GM12878 (cell line): ENCODE measurements around the gene CCDC15. TPM values are rescaled to one million over a fixed set of nuclear protein-coding genes. Genes with fewer than 3 reads are reported as not detected.

Experiments
- ATF2 ChIP-seq: IDR thresholded peaks from 2 replicates; pipeline ENCODE4 v1.6.1; 2012; ENCODE audit warnings: low read length, inconsistent platforms
- BACH1 ChIP-seq: fragments of 450-650 bp; IDR thresholded peaks from 2 replicates; pipeline ENCODE4 v1.6.1; 2017; ENCODE audit warnings: mild to moderate bottlenecking, borderline replicate concordance
- BCL11A ChIP-seq: IDR thresholded peaks from 2 replicates; pipeline ENCODE4 v1.6.1; 2011; ENCODE audit warnings: low read depth, low read length
- BCL3 ChIP-seq: IDR thresholded peaks from 2 replicates; pipeline ENCODE4 v1.6.1; 2011; ENCODE audit warnings: borderline replicate concordance, low read depth, mild to moderate bottlenecking, moderate library complexity, low read length; ENCODE audit not compliant: insufficient read depth, poor library complexity, severe bottlenecking
- CBFB ChIP-seq: IDR thresholded peaks from 2 replicates; pipeline ENCODE4 v1.6.1; 2016; ENCODE audit warnings: antibody characterized with exemption, low read depth
- CEBPB ChIP-seq, 2 experiments: fragments of 150-350 bp in 1 of 2; IDR thresholded peaks; 2 replicates each; pipeline ENCODE4 v1.6.1; 2012 to 2014; ENCODE audit warnings: low read depth in 2 of 2, low read length in 2 of 2, borderline replicate concordance in 1 of 2, inconsistent platforms in 1 of 2
- CREB1 ChIP-seq: IDR thresholded peaks from 2 replicates; pipeline ENCODE4 v1.6.1; 2012; ENCODE audit warnings: low read depth, mild to moderate bottlenecking, inconsistent platforms
- GABPA ChIP-seq: IDR thresholded peaks from 2 replicates; pipeline ENCODE4 v1.6.1; 2014; ENCODE audit warnings: antibody characterized with exemption, low read depth, mild to moderate bottlenecking, inconsistent platforms
- HCFC1 ChIP-seq: fragments of 150-350 bp; IDR thresholded peaks from 2 replicates; pipeline ENCODE4 v1.6.1; 2014; ENCODE audit warnings: low read length
- KLF5 ChIP-seq: fragments of 450-650 bp; IDR thresholded peaks from 2 replicates; pipeline ENCODE4 v1.6.1; 2014; ENCODE audit warnings: mild to moderate bottlenecking; ENCODE audit not compliant: partially characterized antibody
- MEF2A ChIP-seq: IDR thresholded peaks from 2 replicates; pipeline ENCODE4 v1.6.1; 2011; ENCODE audit warnings: low read depth, mild to moderate bottlenecking, low read length, moderate library complexity; ENCODE audit not compliant: insufficient read depth
- MXI1 ChIP-seq: fragments of 150-350 bp; IDR thresholded peaks from 2 replicates; pipeline ENCODE4 v1.6.1; 2011; ENCODE audit warnings: low read depth, mild to moderate bottlenecking, inconsistent platforms, low read length, improper control_type of control experiment
- MYB ChIP-seq: fragments of 150-350 bp; IDR thresholded peaks from 2 replicates; pipeline ENCODE4 v1.6.1; 2014; ENCODE audit warnings: mild to moderate bottlenecking, low read depth, low read length, borderline replicate concordance
- RCOR1 ChIP-seq: conservative IDR thresholded peaks from 2 replicates; pipeline ENCODE4 v1.6.1; 2012; ENCODE audit warnings: low read depth, low read length, improper control_type of control experiment
- SMAD1 ChIP-seq: fragments of 450-650 bp; IDR thresholded peaks from 2 replicates; pipeline ENCODE4 v1.6.1; 2018; ENCODE audit warnings: mild to moderate bottlenecking, low read depth; ENCODE audit not compliant: partially characterized antibody
- SMARCA5 ChIP-seq: fragments of 450-650 bp; IDR thresholded peaks from 2 replicates; pipeline ENCODE4 v1.6.1; 2017; ENCODE audit warnings: mild to moderate bottlenecking
- SRF ChIP-seq, 2 experiments: IDR thresholded peaks; 2 replicates each; pipeline ENCODE4 v1.6.1; 2011; ENCODE audit warnings: low read depth in 2 of 2, low read length in 2 of 2, mild to moderate bottlenecking in 1 of 2, moderate library complexity in 1 of 2
- YY1 ChIP-seq: IDR thresholded peaks from 2 replicates; pipeline ENCODE4 v1.6.1; 2011; ENCODE audit warnings: low read depth, mild to moderate bottlenecking, low read length
- ZNF207 ChIP-seq: fragments of 450-650 bp; IDR thresholded peaks from 2 replicates; pipeline ENCODE4 v1.6.1; 2014; ENCODE audit warnings: antibody characterized with exemption, mild to moderate bottlenecking, borderline replicate concordance
- ZNF217 ChIP-seq: fragments of 450-650 bp; IDR thresholded peaks from 2 replicates; pipeline ENCODE4 v1.6.1; 2017; ENCODE audit warnings: antibody characterized with exemption, mild to moderate bottlenecking
- ZNF24 ChIP-seq: fragments of 450-650 bp; IDR thresholded peaks from 2 replicates; pipeline ENCODE4 v1.6.1; 2017; ENCODE audit warnings: antibody characterized with exemption, mild to moderate bottlenecking
- ZNF274 ChIP-seq: IDR thresholded peaks from one replicate; pipeline ENCODE4 v1.8.0; 2011; ENCODE audit not compliant: insufficient read length, insufficient read depth
- ZSCAN29 ChIP-seq: fragments of 450-650 bp; IDR thresholded peaks from 2 replicates; pipeline ENCODE4 v1.6.1; 2017; ENCODE audit warnings: mild to moderate bottlenecking, moderate library complexity
- polyA plus RNA-seq, 11 experiments: library from polyadenylated mRNA; depleted of rRNA in 4 of 11; unstranded in 6 of 11; stranded (reverse) in 5 of 11; fragments of >200 nt; fragmentation: Nextera tagmentation in 4 of 11; fragmentation: Illumina TruSeq in 1 of 11; extraction: Ambion mirVana in 4 of 11; extraction: Trizol in 1 of 11; gene quantifications; 1 replicate in 1 of 11; 2 replicates in 10 of 11; pipeline versions ENCODE4 v1.2.1 to v1.2.3, GENCODE V29; 2011 to 2016; ENCODE audit warnings: inconsistent platforms in 2 of 11, missing spikeins in 2 of 11, low read depth in 1 of 11
- total RNA-seq, 4 experiments: library from RNA; depleted of rRNA in 3 of 4; stranded (reverse); fragments of >200 nt in 3 of 4; fragmentation: Illumina TruSeq in 1 of 4; extraction: Trizol in 1 of 4; gene quantifications; 2 replicates each; pipeline versions ENCODE4 v1.2.1 to v1.2.3, GENCODE V29; 2013 to 2021
- TF ChIP-seq, protein P1 (sequence below): IDR thresholded peaks from 2 replicates; pipeline ENCODE4 v1.6.1; 2012; ENCODE audit warnings: improper control_type of control experiment, low read depth, low read length; ENCODE audit not compliant: insufficient replicate concordance
- TF ChIP-seq, protein P2 (sequence below): IDR thresholded peaks from 2 replicates; pipeline ENCODE4 v1.6.1; 2012; ENCODE audit warnings: low read depth, low read length, improper control_type of control experiment

The CCDC15 gene
- total and polyA plus RNA-seq, 10 of the 15 experiments (the other 5 are each of a cell fraction or from before 2014, with no cell fraction given) = 2.0 to 5.3 (median 3.3) TPM

- TF ChIP-seq, protein P1, sequence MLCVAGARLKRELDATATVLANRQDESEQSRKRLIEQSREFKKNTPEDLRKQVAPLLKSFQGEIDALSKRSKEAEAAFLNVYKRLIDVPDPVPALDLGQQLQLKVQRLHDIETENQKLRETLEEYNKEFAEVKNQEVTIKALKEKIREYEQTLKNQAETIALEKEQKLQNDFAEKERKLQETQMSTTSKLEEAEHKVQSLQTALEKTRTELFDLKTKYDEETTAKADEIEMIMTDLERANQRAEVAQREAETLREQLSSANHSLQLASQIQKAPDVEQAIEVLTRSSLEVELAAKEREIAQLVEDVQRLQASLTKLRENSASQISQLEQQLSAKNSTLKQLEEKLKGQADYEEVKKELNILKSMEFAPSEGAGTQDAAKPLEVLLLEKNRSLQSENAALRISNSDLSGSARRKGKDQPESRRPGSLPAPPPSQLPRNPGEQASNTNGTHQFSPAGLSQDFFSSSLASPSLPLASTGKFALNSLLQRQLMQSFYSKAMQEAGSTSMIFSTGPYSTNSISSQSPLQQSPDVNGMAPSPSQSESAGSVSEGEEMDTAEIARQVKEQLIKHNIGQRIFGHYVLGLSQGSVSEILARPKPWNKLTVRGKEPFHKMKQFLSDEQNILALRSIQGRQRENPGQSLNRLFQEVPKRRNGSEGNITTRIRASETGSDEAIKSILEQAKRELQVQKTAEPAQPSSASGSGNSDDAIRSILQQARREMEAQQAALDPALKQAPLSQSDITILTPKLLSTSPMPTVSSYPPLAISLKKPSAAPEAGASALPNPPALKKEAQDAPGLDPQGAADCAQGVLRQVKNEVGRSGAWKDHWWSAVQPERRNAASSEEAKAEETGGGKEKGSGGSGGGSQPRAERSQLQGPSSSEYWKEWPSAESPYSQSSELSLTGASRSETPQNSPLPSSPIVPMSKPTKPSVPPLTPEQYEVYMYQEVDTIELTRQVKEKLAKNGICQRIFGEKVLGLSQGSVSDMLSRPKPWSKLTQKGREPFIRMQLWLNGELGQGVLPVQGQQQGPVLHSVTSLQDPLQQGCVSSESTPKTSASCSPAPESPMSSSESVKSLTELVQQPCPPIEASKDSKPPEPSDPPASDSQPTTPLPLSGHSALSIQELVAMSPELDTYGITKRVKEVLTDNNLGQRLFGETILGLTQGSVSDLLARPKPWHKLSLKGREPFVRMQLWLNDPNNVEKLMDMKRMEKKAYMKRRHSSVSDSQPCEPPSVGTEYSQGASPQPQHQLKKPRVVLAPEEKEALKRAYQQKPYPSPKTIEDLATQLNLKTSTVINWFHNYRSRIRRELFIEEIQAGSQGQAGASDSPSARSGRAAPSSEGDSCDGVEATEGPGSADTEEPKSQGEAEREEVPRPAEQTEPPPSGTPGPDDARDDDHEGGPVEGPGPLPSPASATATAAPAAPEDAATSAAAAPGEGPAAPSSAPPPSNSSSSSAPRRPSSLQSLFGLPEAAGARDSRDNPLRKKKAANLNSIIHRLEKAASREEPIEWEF = no peak
- TF ChIP-seq CEBPB (IDR thresholded peaks at IDR 0.05; ENCODE audit: borderline replicate concordance in 1 of 2, low read depth in 2 of 2, low read length in 2 of 2) (no peak), ZNF274 (no peak), KLF5 (no peak), YY1 (no peak), BCL3 (no peak), RCOR1 (no peak), SRF (IDR thresholded peaks at IDR 0.05; ENCODE audit: low read depth in 2 of 2, low read length in 2 of 2) (peak in 1 of 2 experiments; percentile 49; a peak in 1 of 4 replicates), SMAD1 (no peak), ZNF207 (no peak), ZNF24 (no peak), MEF2A (no peak), CREB1 (peak; percentile 34; the same call in 1 of the 2 replicates), BACH1 (no peak), CBFB (no peak), ATF2 (no peak), BCL11A (no peak), HCFC1 (no peak; the same call in 1 of the 2 replicates), MYB (no peak), SMARCA5 (peak; percentile 13; the same call in 1 of the 2 replicates), GABPA (no peak), MXI1 (no peak), ZSCAN29 (no peak), ZNF217 (no peak)
- TF ChIP-seq, protein P2, sequence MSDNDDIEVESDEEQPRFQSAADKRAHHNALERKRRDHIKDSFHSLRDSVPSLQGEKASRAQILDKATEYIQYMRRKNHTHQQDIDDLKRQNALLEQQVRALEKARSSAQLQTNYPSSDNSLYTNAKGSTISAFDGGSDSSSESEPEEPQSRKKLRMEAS = 0 out of 2 replicates have a peak, but pooled peaks have one; percentile 54
These were observed 116.8 kb downstream of the CCDC15 start (continued) for GRCh38 chr11:125070699-125071254.
